Measurements from ENCODE around the gene INAFM2.

INAFM2 gene

GRCh38 chr15:40328751-40329150, 5.3 kb downstream of the INAFM2 start:
- CTCF ChIA-PET, result interaction anchor here (0.9 to 21.8 kb wide), 7 partner anchors 11 to 94 kb away, joined by 3 to 385 read pairs (median 6); partner anchors contain the start of genes CCDC9B, INAFM2 and PLCB2
- no peak for TF ChIP-seq CTCF (IDR thresholded peaks at IDR 0.05; ENCODE audit: insufficient read depth, low read length, missing control alignments)
- POLR2A ChIA-PET, result interaction anchor here (0.6 to 6.8 kb wide), 3 partner anchors 8 to 78 kb away, joined by 3 to 81 read pairs (median 3); partner anchors contain the start of gene CCDC9B
- no peak overlapping the region for H3K4me3 ChIP-seq (ENCODE audit: low read depth, low read length)
- no peak for DNase-seq (ENCODE audit: low read depth, low spot score)

GRCh38 chr15:40329804-40330203, 6.3 kb downstream of the INAFM2 start:
- no peak for TF ChIP-seq CTCF (IDR thresholded peaks at IDR 0.05; ENCODE audit: insufficient read depth, low read length, missing control alignments)
- CTCF ChIA-PET, result interaction anchor here (1.0 to 21.8 kb wide), 6 partner anchors 10 to 93 kb away, joined by 3 to 385 read pairs (median 36); partner anchors contain the start of genes CCDC9B, INAFM2 and PLCB2
- DNase-seq (ENCODE audit: low read depth, low spot score), result no peak
- POLR2A ChIA-PET, result interaction anchor here (0.7 to 6.8 kb wide), 3 partner anchors 10 to 17 kb away, joined by 3 to 81 read pairs (median 4); partner anchors contain the start of gene CCDC9B
- no peak overlapping the region for H3K4me3 ChIP-seq (ENCODE audit: low read depth, low read length)

- POLR2A ChIA-PET, result interaction anchor here (1.6 to 6.8 kb wide), 2 partner anchors 9 to 13 kb away, joined by 4 to 81 read pairs; partner anchors contain the start of gene CCDC9B
- H3K4me3 ChIP-seq (ENCODE audit: low read depth, low read length), result no peak overlapping the region
- TF ChIP-seq CTCF (IDR thresholded peaks at IDR 0.05; ENCODE audit: insufficient read depth, low read length, missing control alignments), result no peak
- no peak for DNase-seq (ENCODE audit: low read depth, low spot score)
- CTCF ChIA-PET, result interaction anchor here (1.0 to 21.8 kb wide), 5 partner anchors 9 to 93 kb away, joined by 3 to 385 read pairs (median 67); partner anchors contain the start of genes CCDC9B, INAFM2 and PLCB2
Measured at GRCh38 chr15:40330368-40330836, 6.9 kb downstream of the INAFM2 start.

GRCh38 chr15:40331026-40331425, 7.5 kb downstream of the INAFM2 start:
- no peak for DNase-seq (ENCODE audit: low read depth, low spot score)
- CTCF ChIA-PET, result interaction anchor here (1.3 to 21.8 kb wide), 4 partner anchors 9 to 92 kb away, joined by 4 to 385 read pairs (median 144); partner anchors contain the start of genes CCDC9B, INAFM2 and PLCB2
- POLR2A ChIA-PET, result interaction anchor here (1.6 to 6.8 kb wide), 2 partner anchors 9 to 13 kb away, joined by 4 to 81 read pairs; partner anchors contain the start of gene CCDC9B
- no peak overlapping the region for H3K4me3 ChIP-seq (ENCODE audit: low read depth, low read length)
- no peak for TF ChIP-seq CTCF (IDR thresholded peaks at IDR 0.05; ENCODE audit: insufficient read depth, low read length, missing control alignments)

GRCh38 chr15:40331637-40332036, 8.1 kb downstream of the INAFM2 start:
- ChIA-PET POLR2A (interaction anchor here (6.8 kb wide), 1 partner anchor 8 kb away, joined by 81 read pairs; the partner anchor contains the start of gene CCDC9B), CTCF (interaction anchor here (0.9 to 21.8 kb wide), 5 partner anchors 8 to 92 kb away, joined by 3 to 385 read pairs (median 67); partner anchors contain the start of genes CCDC9B, INAFM2 and PLCB2)
- no peak for TF ChIP-seq CTCF (IDR thresholded peaks at IDR 0.05; ENCODE audit: insufficient read depth, low read length, missing control alignments)
- DNase-seq (ENCODE audit: low read depth, low spot score), result no peak
- no peak overlapping the region for H3K4me3 ChIP-seq (ENCODE audit: low read depth, low read length)
